Kidney (tissue), 14 donors: ENCODE measurements around the gene CCDC159. TPM values are rescaled to one million over a fixed set of nuclear protein-coding genes. Genes with fewer than 3 reads are reported as not detected.
"Not testable (repeated sequence)": the region's sequence is repeated elsewhere in the genome, so short reads cannot be mapped to it uniquely, and the experiment has no call there.

Experiments used
- DNase-seq, 5 donors: peaks; one replicate each; pipeline ENCODE4 v3.0.0-alpha.2; 2013 to 2020
- FAIRE-seq: peaks from 2 replicates; lab custom pipeline; 2012; peaks lifted over from hg19 to GRCh38; lab: Jason Lieb, UNC
- H3K27ac ChIP-seq, 2 donors: one replicate each; pipeline ENCODE4 v1.7.0; 2013; ENCODE audit warnings: low read depth in 2 of 2, low read length in 2 of 2, inconsistent platforms in 1 of 2
- H3K27me3 ChIP-seq: one replicate; pipeline ENCODE4 v1.7.1; 2013; ENCODE audit warnings: low read length, inconsistent platforms; ENCODE audit not compliant: control insufficient read depth, insufficient read depth
- H3K36me3 ChIP-seq, 3 donors: one replicate each; pipeline versions ENCODE4 v1.7.0 to v1.7.1; 2013; ENCODE audit warnings: low read length in 3 of 3, control low read depth in 1 of 3, inconsistent platforms in 1 of 3; ENCODE audit not compliant: insufficient read depth in 3 of 3, control insufficient read depth in 2 of 3
- H3K4me1 ChIP-seq, 3 donors: one replicate each; pipeline versions ENCODE4 v1.7.0 to v1.7.1; 2013; ENCODE audit warnings: low read length in 3 of 3, inconsistent platforms in 1 of 3, low read depth in 1 of 3; ENCODE audit not compliant: control insufficient read depth in 2 of 3, insufficient read depth in 2 of 3
- H3K4me3 ChIP-seq, 3 donors: one replicate each; pipeline versions ENCODE4 v1.7.0 to v1.8.1; 2013; ENCODE audit warnings: low read length in 3 of 3, control low read depth in 1 of 3, inconsistent platforms in 1 of 3
- H3K9ac ChIP-seq, 3 donors: one replicate each; pipeline versions ENCODE4 v1.7.0 to v1.7.1; 2013; ENCODE audit warnings: low read length in 3 of 3, control low read depth in 1 of 3, inconsistent platforms in 1 of 3
- H3K9me3 ChIP-seq, 3 donors: one replicate each; pipeline versions ENCODE4 v1.7.0 to v1.7.1; 2013; ENCODE audit warnings: low read length in 3 of 3, control low read depth in 1 of 3, inconsistent platforms in 1 of 3; ENCODE audit not compliant: control insufficient read depth in 2 of 3, insufficient read depth in 1 of 3
- intact Hi-C: fragments of 100-400 bp; cut with DNase I; formaldehyde crosslinking; loops from one replicate; pipeline ENCODE4 v1.11.1; 2022
- polyA plus RNA-seq: library from polyadenylated mRNA; stranded (reverse); fragments of 350-450 nt; fragmentation: Illumina TruSeq; extraction: RNeasy Lipid Tissue Mini Kit (QIAGEN cat#74804); gene quantifications from one replicate; pipeline ENCODE4 v1.2.3, GENCODE V29; 2014; ENCODE audit warnings: low read depth, low replicate concordance; ENCODE audit not compliant: insufficient read depth
- total RNA-seq: library from RNA; stranded (reverse); fragmentation: NEBNext Ultra II Directional; extraction: Animal tissue kit (Norgen Biotek cat#: 25700); gene quantifications from one replicate; pipeline ENCODE4 v1.2.1, GENCODE V29; 2021
- TF ChIP-seq, protein P1 (sequence below): IDR thresholded peaks from 3 replicates; pipeline ENCODE4 v1.5.1; 2012; ENCODE audit warnings: mild to moderate bottlenecking, moderate library complexity, borderline replicate concordance; ENCODE audit not compliant: insufficient read depth; ENCODE audit errors: extremely low read depth
- donor health status: control.
- donor health status: control.
- donor health status: control.
- donor health status: control.
- donor health status: control.
- donor health status: DM: yes; HTN: yes; CAD: no.
- donor health status: Normal renal cell carcinoma (clear cell type).

Gene CCDC159
- total and polyA plus RNA-seq, 2 donors from 2014 or later, result 28.9 to 50.7 TPM

GRCh38 chr19:11347546-11348039, 1.3 kb downstream of the CCDC159 start:
- H3K9me3 ChIP-seq, result peaks cover 0 to 6% (median 0%) of the 10 kb centered on the region in 3 donors
- no peak for DNase-seq
- H3K27ac ChIP-seq, result no peak overlapping the region
- H3K36me3 ChIP-seq, result no peaks in the 10 kb centered on the region
- H3K4me3 ChIP-seq, result no peak overlapping the region
- no peaks in the 10 kb centered on the region for H3K27me3 ChIP-seq
- H3K4me1 ChIP-seq, result peaks cover 0 to 11% (median 0%) of the 10 kb centered on the region in 3 donors
- no peak for FAIRE-seq
- no peak overlapping the region for H3K9ac ChIP-seq
- intact Hi-C loops, result no loop called here
- TF ChIP-seq, protein P1, sequence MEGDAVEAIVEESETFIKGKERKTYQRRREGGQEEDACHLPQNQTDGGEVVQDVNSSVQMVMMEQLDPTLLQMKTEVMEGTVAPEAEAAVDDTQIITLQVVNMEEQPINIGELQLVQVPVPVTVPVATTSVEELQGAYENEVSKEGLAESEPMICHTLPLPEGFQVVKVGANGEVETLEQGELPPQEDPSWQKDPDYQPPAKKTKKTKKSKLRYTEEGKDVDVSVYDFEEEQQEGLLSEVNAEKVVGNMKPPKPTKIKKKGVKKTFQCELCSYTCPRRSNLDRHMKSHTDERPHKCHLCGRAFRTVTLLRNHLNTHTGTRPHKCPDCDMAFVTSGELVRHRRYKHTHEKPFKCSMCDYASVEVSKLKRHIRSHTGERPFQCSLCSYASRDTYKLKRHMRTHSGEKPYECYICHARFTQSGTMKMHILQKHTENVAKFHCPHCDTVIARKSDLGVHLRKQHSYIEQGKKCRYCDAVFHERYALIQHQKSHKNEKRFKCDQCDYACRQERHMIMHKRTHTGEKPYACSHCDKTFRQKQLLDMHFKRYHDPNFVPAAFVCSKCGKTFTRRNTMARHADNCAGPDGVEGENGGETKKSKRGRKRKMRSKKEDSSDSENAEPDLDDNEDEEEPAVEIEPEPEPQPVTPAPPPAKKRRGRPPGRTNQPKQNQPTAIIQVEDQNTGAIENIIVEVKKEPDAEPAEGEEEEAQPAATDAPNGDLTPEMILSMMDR, result no peak

GRCh38 chr19:11349171-11349570, 2.9 kb downstream of the CCDC159 start:
- no peak overlapping the region for H3K27ac ChIP-seq
- intact Hi-C loops, result no loop called here
- no peak overlapping the region for H3K9ac ChIP-seq
- DNase-seq, result no peak
- H3K27me3 ChIP-seq, result no peaks in the 10 kb centered on the region
- FAIRE-seq, result no peak
- H3K9me3 ChIP-seq, result peaks cover 0 to 6% (median 0%) of the 10 kb centered on the region in 3 donors
- H3K4me1 ChIP-seq, result peaks cover 0 to 11% (median 0%) of the 10 kb centered on the region in 3 donors
- TF ChIP-seq, protein P1, result no peak
- no peaks in the 10 kb centered on the region for H3K36me3 ChIP-seq
- H3K4me3 ChIP-seq, result no peak overlapping the region

- H3K36me3 ChIP-seq, DNase-seq, H3K4me3 ChIP-seq, H3K27me3 ChIP-seq, H3K4me1 ChIP-seq, H3K9ac ChIP-seq, H3K9me3 ChIP-seq, FAIRE-seq, intact Hi-C loops, H3K27ac ChIP-seq: not testable (repeated sequence)
Measured at GRCh38 chr19:11354102-11354501, 7.8 kb downstream of the CCDC159 start.

DNA sequence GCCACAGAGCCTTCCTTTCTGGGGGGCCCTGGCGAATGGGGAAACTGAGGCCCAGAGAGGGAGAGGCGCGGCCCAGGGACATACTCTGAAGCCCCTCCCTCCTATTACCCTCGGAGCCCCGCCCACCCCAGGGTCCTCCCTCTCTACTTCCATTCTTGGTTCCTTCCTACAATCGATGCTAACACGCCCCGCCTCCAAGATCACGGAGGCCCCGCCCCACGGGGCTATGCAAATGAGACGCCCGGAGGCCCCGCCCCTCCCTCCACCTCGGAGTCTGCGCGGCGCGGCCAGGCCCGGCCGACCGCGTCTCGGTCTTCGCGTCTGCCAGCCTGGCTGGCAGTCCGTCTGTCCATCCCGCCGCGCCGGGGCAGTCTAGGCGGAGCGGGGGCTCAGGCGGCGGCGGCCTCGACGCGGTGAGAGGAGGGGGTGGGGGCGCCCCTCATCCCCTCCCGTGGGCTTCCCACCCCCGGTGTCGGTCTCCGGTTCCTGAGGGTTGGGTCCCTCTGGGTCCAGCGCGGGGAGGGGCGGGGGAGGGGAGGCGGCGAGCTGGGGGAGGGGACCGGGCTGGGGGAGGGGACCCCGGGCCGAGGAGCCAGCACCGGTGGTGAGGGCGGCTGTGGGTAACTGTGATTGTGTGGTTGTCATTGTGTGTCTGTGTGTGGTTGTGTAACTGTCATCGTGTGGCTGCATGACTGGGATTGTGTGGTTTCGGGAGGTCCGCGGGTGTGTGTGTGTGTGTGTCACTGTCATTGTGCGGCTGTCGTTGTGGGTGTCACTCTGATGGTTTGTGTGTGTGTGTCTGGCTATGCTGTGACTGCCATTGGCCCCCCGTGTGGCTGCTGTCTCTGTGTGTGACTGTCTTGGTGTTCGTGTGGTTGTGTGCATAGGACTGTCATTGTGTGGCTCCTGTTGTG, 9.1 kb downstream of the CCDC159 start, which contains the start of gene PLPPR2:
TSS of gene PLPPR2 (plus strand) at position 273 of the 914 bp plus-strand sequence. CDS start 2,242 bp downstream, outside the sequence.
- no peak for FAIRE-seq
- Histone ChIP-seq H3K4me1 (peaks cover 3 to 8% (median 4%) of the 10 kb centered on the region in 3 donors), H3K9me3 (no peaks in the 10 kb centered on the region), H3K4me3 (peak within 1 kb of the TSS; percentile 55 to 92 (median 65)), H3K27ac (no peak within 1 kb of the TSS), H3K9ac (peak within 1 kb of the TSS; percentile 62 to 78 (median 71)), H3K36me3 (no peaks in the 10 kb centered on the region), H3K27me3 (peaks cover 2% of the 10 kb centered on the region)
- TF ChIP-seq, protein P1, result no peak
- peak; percentile 85 to 98 (median 95) for DNase-seq
- intact Hi-C loops, result no loop called here
